HepG2 (cell line): ENCODE data around the gene HLA-DMB. TPM values are rescaled to one million over a fixed set of nuclear protein-coding genes. Genes with fewer than 3 reads are reported as not detected.

ENCODE experiments used
- GPBP1L1 ChIP-seq: sonication (generic); formaldehyde crosslinking; IDR thresholded peaks from 2 replicates; pipeline ENCODE4 v1.5.0; 2020; ENCODE audit warnings: mild to moderate bottlenecking, missing genetic modification reagents
- HDAC2 ChIP-seq: sonication (generic); formaldehyde crosslinking; IDR thresholded peaks from 2 replicates; pipeline ENCODE4 v1.4.0; 2020; ENCODE audit warnings: missing genetic modification reagents
- HOMEZ ChIP-seq: IDR thresholded peaks from 2 replicates; pipeline ENCODE4 v1.6.1; 2016; ENCODE audit warnings: low read depth
- ISX ChIP-seq: sonication (generic); formaldehyde crosslinking; conservative IDR thresholded peaks from 2 replicates; pipeline ENCODE4 v1.5.0; 2020; ENCODE audit warnings: missing genetic modification reagents
- MEIS1 ChIP-seq: sonication (generic); formaldehyde crosslinking; IDR thresholded peaks from 2 replicates; pipeline ENCODE4 v1.9.0; 2021; ENCODE audit warnings: mild to moderate bottlenecking, missing genetic modification reagents, moderate library complexity, borderline replicate concordance
- MEIS2 ChIP-seq: sonication (generic); formaldehyde crosslinking; IDR thresholded peaks from 2 replicates; pipeline ENCODE4 v1.9.0; 2021; ENCODE audit warnings: mild to moderate bottlenecking, missing genetic modification reagents
- MXI1 ChIP-seq: IDR thresholded peaks from 3 replicates; pipeline ENCODE4 v1.6.1; 2012; ENCODE audit warnings: low read depth, low read length, inconsistent platforms, borderline replicate concordance
- POLR2AphosphoS5 ChIP-seq: IDR thresholded peaks from 2 replicates; pipeline ENCODE4 v1.6.1; 2012; ENCODE audit warnings: low read depth, low read length
- PRDM10 ChIP-seq: sonication (generic); formaldehyde crosslinking; IDR thresholded peaks from 2 replicates; pipeline ENCODE4 v1.4.0; 2020; ENCODE audit warnings: low read depth, missing genetic modification reagents
- SIN3B ChIP-seq: fragments of 150-350 bp; IDR thresholded peaks from 2 replicates; pipeline ENCODE4 v1.6.1; 2014; ENCODE audit warnings: low read length
- SKI ChIP-seq: fragments of 450-650 bp; IDR thresholded peaks from one replicate; pipeline ENCODE4 v1.6.1; 2018; ENCODE audit warnings: mild to moderate bottlenecking; ENCODE audit not compliant: partially characterized antibody
- SMC3 ChIP-seq: IDR thresholded peaks from 2 replicates; pipeline ENCODE4 v1.6.1; 2011; ENCODE audit warnings: low read length, improper control_type of control experiment
- SRF ChIP-seq: IDR thresholded peaks from 2 replicates; pipeline ENCODE4 v1.6.1; 2011; ENCODE audit warnings: mild to moderate bottlenecking, low read depth, low read length, moderate library complexity
- SRSF9 ChIP-seq: fragments of 200-400 bp; formaldehyde crosslinking; IDR thresholded peaks from 2 replicates; pipeline ENCODE4 v1.6.1; 2018; ENCODE audit warnings: borderline replicate concordance, mild to moderate bottlenecking, low read depth, low read length; ENCODE audit not compliant: insufficient read depth, poor library complexity, severe bottlenecking
- SRY ChIP-seq: sonication (generic); formaldehyde crosslinking; IDR thresholded peaks from 2 replicates; pipeline ENCODE4 v1.8.0; 2022; ENCODE audit warnings: mild to moderate bottlenecking, missing genetic modification reagents
- ZNF317 ChIP-seq: sonication (generic); formaldehyde crosslinking; IDR thresholded peaks from 2 replicates; pipeline ENCODE4 v1.5.0; 2020; ENCODE audit warnings: mild to moderate bottlenecking, missing genetic modification reagents
- ZNF788 ChIP-seq: sonication (generic); formaldehyde crosslinking; IDR thresholded peaks from 2 replicates; pipeline ENCODE4 v1.5.0; 2020; ENCODE audit warnings: mild to moderate bottlenecking, missing genetic modification reagents, borderline replicate concordance
- polyA plus RNA-seq, 8 experiments: library from polyadenylated mRNA; depleted of rRNA in 3 of 8; stranded (reverse) in 7 of 8; unstranded in 1 of 8; fragments of >200 nt; fragmentation: Illumina TruSeq in 4 of 8; extraction: Trizol in 4 of 8; gene quantifications; 2 replicates each; pipeline versions ENCODE4 v1.2.1 to v1.2.3, GENCODE V29; 2011 to 2016; ENCODE audit warnings: low read depth in 4 of 8, missing spikeins in 1 of 8, mixed read lengths in 1 of 8; ENCODE audit not compliant: insufficient read depth in 1 of 8
- total RNA-seq, 5 experiments: library from RNA; depleted of rRNA; stranded (reverse); fragments of >200 nt; fragmentation: Illumina TruSeq; extraction: Trizol; gene quantifications; 2 replicates each; pipeline ENCODE4 v1.2.3, GENCODE V29; 2016; ENCODE audit warnings: low read depth in 1 of 5
- TF ChIP-seq, protein P1 (sequence below): sonication (generic); formaldehyde crosslinking; IDR thresholded peaks from 2 replicates; pipeline ENCODE4 v1.9.0; 2021; ENCODE audit warnings: missing genetic modification reagents, mild to moderate bottlenecking, borderline replicate concordance
- TF ChIP-seq, protein P2 (sequence below): IDR thresholded peaks from 2 replicates; pipeline ENCODE4 v1.6.1; 2016; ENCODE audit warnings: mild to moderate bottlenecking, missing biosample characterization, missing genetic modification reagents
- TF ChIP-seq, protein P3 (sequence below): sonication (generic); formaldehyde crosslinking; IDR thresholded peaks from 2 replicates; pipeline ENCODE4 v1.4.0; 2020; ENCODE audit warnings: missing genetic modification reagents

HLA-DMB gene
- total and polyA plus RNA-seq, 2 of the 13 experiments (the other 11 are each of a cell fraction or from before 2014, with no cell fraction given), result not detected

- no peak for TF ChIP-seq HDAC2
- TF ChIP-seq POLR2AphosphoS5, result no peak; the same call in 1 of the 2 replicates
- TF ChIP-seq ISX (CRISPR knock-in tag), result no peak
- TF ChIP-seq ZNF317 (CRISPR knock-in tag), result no peak
- no peak; the same call in 1 of the 2 replicates for TF ChIP-seq HOMEZ (CRISPR knock-in tag)
- TF ChIP-seq, protein P1, sequence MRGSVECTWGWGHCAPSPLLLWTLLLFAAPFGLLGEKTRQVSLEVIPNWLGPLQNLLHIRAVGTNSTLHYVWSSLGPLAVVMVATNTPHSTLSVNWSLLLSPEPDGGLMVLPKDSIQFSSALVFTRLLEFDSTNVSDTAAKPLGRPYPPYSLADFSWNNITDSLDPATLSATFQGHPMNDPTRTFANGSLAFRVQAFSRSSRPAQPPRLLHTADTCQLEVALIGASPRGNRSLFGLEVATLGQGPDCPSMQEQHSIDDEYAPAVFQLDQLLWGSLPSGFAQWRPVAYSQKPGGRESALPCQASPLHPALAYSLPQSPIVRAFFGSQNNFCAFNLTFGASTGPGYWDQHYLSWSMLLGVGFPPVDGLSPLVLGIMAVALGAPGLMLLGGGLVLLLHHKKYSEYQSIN (CRISPR knock-in tag), result no peak
- TF ChIP-seq MEIS1 (CRISPR knock-in tag), result no peak
- TF ChIP-seq MEIS2 (CRISPR knock-in tag), result no peak
- TF ChIP-seq ZNF788, result peak; percentile 73
- peak; percentile 15; the same call in 2 of the 3 replicates for TF ChIP-seq MXI1
- TF ChIP-seq SRSF9, result no peak
- TF ChIP-seq, protein P2, sequence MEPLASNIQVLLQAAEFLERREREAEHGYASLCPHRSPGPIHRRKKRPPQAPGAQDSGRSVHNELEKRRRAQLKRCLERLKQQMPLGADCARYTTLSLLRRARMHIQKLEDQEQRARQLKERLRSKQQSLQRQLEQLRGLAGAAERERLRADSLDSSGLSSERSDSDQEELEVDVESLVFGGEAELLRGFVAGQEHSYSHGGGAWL (CRISPR knock-in tag), result no peak; the same call in 1 of the 2 replicates
- TF ChIP-seq SRY, result peak; percentile 39; the same call in 1 of the 2 replicates
- no peak for TF ChIP-seq PRDM10 (CRISPR knock-in tag)
- TF ChIP-seq, protein P3, sequence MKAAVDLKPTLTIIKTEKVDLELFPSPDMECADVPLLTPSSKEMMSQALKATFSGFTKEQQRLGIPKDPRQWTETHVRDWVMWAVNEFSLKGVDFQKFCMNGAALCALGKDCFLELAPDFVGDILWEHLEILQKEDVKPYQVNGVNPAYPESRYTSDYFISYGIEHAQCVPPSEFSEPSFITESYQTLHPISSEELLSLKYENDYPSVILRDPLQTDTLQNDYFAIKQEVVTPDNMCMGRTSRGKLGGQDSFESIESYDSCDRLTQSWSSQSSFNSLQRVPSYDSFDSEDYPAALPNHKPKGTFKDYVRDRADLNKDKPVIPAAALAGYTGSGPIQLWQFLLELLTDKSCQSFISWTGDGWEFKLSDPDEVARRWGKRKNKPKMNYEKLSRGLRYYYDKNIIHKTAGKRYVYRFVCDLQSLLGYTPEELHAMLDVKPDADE (CRISPR knock-in tag), result no peak
- no peak for TF ChIP-seq GPBP1L1
- no peak for TF ChIP-seq SMC3
- TF ChIP-seq SRF, result no peak
- TF ChIP-seq SIN3B, result 0 out of 2 replicates have a peak, but pooled peaks have one; percentile 13
- no peak for TF ChIP-seq SKI
Observed at GRCh38 chr6:32972353-32973143, 31.7 kb upstream of the HLA-DMB start (continued).
